Mesendoderm (in vitro differentiated cells): Measurements from ENCODE around the gene SKI.
A peak's percentile ranks its signal among the peaks of the same experiment; 100 is the strongest.

Experiments used
- DNase-seq: peaks from one replicate; pipeline ENCODE4 v3.0.0; 2013
- H2AK5ac ChIP-seq: 2 replicates; pipeline ENCODE4 v1.6.1; 2013; ENCODE audit warnings: low read length, inconsistent platforms
- H2BK120ac ChIP-seq: 2 replicates; pipeline ENCODE4 v1.6.1; 2013; ENCODE audit warnings: low read depth, mild to moderate bottlenecking, low read length, moderate library complexity, mixed read lengths
- H2BK15ac ChIP-seq: replicated peaks from 2 replicates; pipeline ENCODE4 v1.6.1; 2013; ENCODE audit warnings: low read depth, mild to moderate bottlenecking, moderate library complexity
- H2BK5ac ChIP-seq: 2 replicates; pipeline ENCODE4 v1.6.1; 2013; ENCODE audit warnings: low read length, inconsistent platforms
- H3K18ac ChIP-seq: 2 replicates; pipeline ENCODE4 v1.6.1; 2013; ENCODE audit warnings: mild to moderate bottlenecking, low read length, mixed read lengths
- H3K23ac ChIP-seq: one replicate; pipeline ENCODE4 v1.6.1; 2013; ENCODE audit warnings: low read length
- H3K27ac ChIP-seq: 2 replicates; pipeline ENCODE4 v1.5.1; 2013; ENCODE audit warnings: low read depth, mild to moderate bottlenecking, inconsistent platforms, low read length, moderate library complexity
- H3K27me3 ChIP-seq: 2 replicates; pipeline ENCODE4 v1.6.1; 2013; ENCODE audit warnings: low read length, control low read depth, mild to moderate bottlenecking, inconsistent platforms; ENCODE audit not compliant: insufficient read depth, poor library complexity
- H3K36me3 ChIP-seq: 2 replicates; pipeline ENCODE4 v1.6.1; 2013; ENCODE audit warnings: low read length, inconsistent platforms; ENCODE audit not compliant: control insufficient read depth, insufficient read depth
- H3K4ac ChIP-seq: one replicate; pipeline ENCODE4 v1.6.1; 2013; ENCODE audit warnings: low read depth, mild to moderate bottlenecking, low read length, moderate library complexity
- H3K4me1 ChIP-seq: 2 replicates; pipeline ENCODE4 v1.6.1; 2013; ENCODE audit warnings: low read depth, low read length, inconsistent platforms; ENCODE audit not compliant: control insufficient read depth
- H3K4me2 ChIP-seq: 2 replicates; pipeline ENCODE4 v1.6.1; 2013; ENCODE audit warnings: low read length
- H3K4me3 ChIP-seq: 2 replicates; pipeline ENCODE4 v1.5.1; 2013; ENCODE audit warnings: mild to moderate bottlenecking, low read length
- H3K56ac ChIP-seq: one replicate; pipeline ENCODE4 v1.6.1; 2013; ENCODE audit warnings: low read length
- H3K79me1 ChIP-seq: 2 replicates; pipeline ENCODE4 v1.6.1; 2013; ENCODE audit warnings: low read length, inconsistent platforms
- H3K79me2 ChIP-seq: 2 replicates; pipeline ENCODE4 v1.6.1; 2013; ENCODE audit warnings: mild to moderate bottlenecking, low read length; ENCODE audit not compliant: control insufficient read depth, insufficient read depth
- H3K9ac ChIP-seq: 2 replicates; pipeline ENCODE4 v1.6.1; 2013; ENCODE audit warnings: low read length, inconsistent platforms
- H4K5ac ChIP-seq: one replicate; pipeline ENCODE4 v1.6.1; 2013; ENCODE audit warnings: low read length
- H4K8ac ChIP-seq: one replicate; pipeline ENCODE4 v1.6.1; 2013; ENCODE audit warnings: low read depth, mild to moderate bottlenecking, control low read depth, low read length, moderate library complexity
- WGBS: extraction: QIAGEN DNeasy Blood & Tissue Kit; methylation state at CpG from one replicate; pipeline ENCODE4 v1.1.7; 2013; ENCODE audit warnings: low lambda C conversion rate, missing lambda C conversion rate; ENCODE audit not compliant: insufficient coverage; ENCODE audit errors: extremely low coverage; 5-methylcytosine and 5-hydroxymethylcytosine counted together

The SKI gene

DNA sequence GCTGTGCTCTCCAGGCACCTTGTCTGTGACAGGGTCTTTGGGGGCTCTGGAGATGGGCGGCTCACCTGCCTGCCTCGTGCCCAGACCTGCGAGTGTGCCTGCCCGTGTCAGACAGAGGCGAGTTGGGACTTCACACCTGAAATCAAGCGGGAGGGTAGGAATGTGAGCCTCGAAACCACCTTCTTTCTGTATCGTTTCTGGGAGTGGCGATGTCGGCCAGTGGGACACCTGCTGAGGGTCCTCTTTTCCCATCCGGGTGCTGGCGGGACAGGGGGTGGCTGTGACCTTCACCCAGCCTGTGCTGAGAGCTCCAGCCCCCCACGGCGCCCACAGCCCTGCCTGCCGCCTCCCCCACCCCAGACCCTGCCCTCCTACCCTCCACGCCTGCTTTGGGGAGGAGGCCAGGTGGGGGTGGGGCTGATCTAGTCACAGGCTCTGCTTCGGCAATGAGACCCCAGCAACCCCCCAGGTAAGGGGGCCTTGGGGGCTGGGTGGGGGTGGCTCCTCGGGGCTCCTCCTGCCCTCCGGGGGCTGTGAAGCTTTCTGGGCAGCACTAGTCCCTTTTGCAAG is 17.9 kb upstream of the SKI start:
- DNase-seq = no peak
- Histone ChIP-seq H3K27me3 (no peaks in the 10 kb centered on the region), H4K5ac (no peak overlapping the region), H3K79me2 (no peaks in the 10 kb centered on the region), H3K4me1 (peaks cover 9% of the 10 kb centered on the region), H2AK5ac (no peak overlapping the region), H4K8ac (no peak overlapping the region), H3K79me1 (no peaks in the 10 kb centered on the region), H3K4me2 (no peak overlapping the region), H3K9ac (no peak overlapping the region), H3K23ac (no peak overlapping the region), H2BK15ac (no peak overlapping the region), H2BK120ac (no peak overlapping the region), H3K27ac (no peak overlapping the region), H3K56ac (no peak overlapping the region), H3K4me3 (no peak overlapping the region), H3K36me3 (no peaks in the 10 kb centered on the region), H3K4ac (no peak overlapping the region), H2BK5ac (no peak overlapping the region), H3K18ac (no peak overlapping the region)
- WGBS = no CpG with 5 or more reads among the region's 19 CpGs

DNA sequence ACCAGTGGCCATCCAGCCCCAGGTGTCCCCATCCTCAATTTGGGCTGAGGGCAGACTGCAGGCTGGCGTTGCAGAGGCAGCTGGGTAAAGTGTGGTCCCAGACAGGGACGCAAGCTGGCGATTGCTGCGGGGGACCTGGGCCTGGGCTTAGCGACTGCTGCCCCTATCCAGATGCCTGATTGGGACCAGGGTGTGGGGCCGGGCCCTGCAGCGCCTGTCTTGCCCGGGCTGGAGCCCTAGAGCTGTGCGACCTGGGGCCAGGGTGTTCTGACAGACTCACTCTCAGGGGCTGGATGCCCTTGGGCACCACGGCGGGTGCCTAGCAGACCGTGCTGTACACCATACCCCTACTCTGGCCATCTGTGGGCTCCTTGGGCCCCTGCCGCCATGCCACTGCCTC is 17.3 kb upstream of the SKI start:
- no peaks in the 10 kb centered on the region for H3K36me3 ChIP-seq
- no peak overlapping the region for H3K4ac ChIP-seq
- no peak overlapping the region for H2AK5ac ChIP-seq
- no peak overlapping the region for H2BK15ac ChIP-seq
- H3K4me3 ChIP-seq = no peak overlapping the region
- H4K8ac ChIP-seq = no peak overlapping the region
- no peaks in the 10 kb centered on the region for H3K27me3 ChIP-seq
- no peak overlapping the region for H4K5ac ChIP-seq
- H3K4me1 ChIP-seq = peaks cover 9% of the 10 kb centered on the region
- H3K18ac ChIP-seq = no peak overlapping the region
- H3K23ac ChIP-seq = no peak overlapping the region
- no peak for DNase-seq
- H3K79me2 ChIP-seq = no peaks in the 10 kb centered on the region
- no peak overlapping the region for H3K56ac ChIP-seq
- H2BK5ac ChIP-seq = no peak overlapping the region
- no peak overlapping the region for H2BK120ac ChIP-seq
- no CpG with 5 or more reads among the region's 13 CpGs for WGBS
- H3K27ac ChIP-seq = no peak overlapping the region
- no peaks in the 10 kb centered on the region for H3K79me1 ChIP-seq
- H3K4me2 ChIP-seq = no peak overlapping the region
- H3K9ac ChIP-seq = no peak overlapping the region

DNA sequence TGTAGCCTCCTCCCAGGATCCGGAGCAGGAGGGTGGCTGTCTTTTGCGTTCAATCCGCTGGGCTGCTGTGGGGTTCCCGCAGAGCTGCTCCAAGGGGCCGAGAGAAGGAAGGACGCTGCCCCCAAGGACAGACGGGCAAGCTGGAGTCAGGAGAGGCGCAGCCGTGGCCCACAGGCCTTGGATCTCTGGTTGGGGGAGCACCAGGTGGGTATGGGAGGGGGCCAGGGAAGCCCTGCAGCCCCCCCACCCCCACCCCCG is 15.9 kb upstream of the SKI start:
- peak overlapping the region; percentile 76 for H3K27ac ChIP-seq
- H3K27me3 ChIP-seq = no peaks in the 10 kb centered on the region
- H3K23ac ChIP-seq = no peak overlapping the region
- no peak overlapping the region for H4K5ac ChIP-seq
- no peak overlapping the region for H4K8ac ChIP-seq
- H3K18ac ChIP-seq = peak overlapping the region; percentile 53
- no peaks in the 10 kb centered on the region for H3K36me3 ChIP-seq
- peak overlapping the region; percentile 94 for H3K56ac ChIP-seq
- H2BK15ac ChIP-seq = no peak overlapping the region
- H3K79me1 ChIP-seq = no peaks in the 10 kb centered on the region
- peak overlapping the region; percentile 75 for H3K9ac ChIP-seq
- no peak overlapping the region for H3K4me3 ChIP-seq
- H3K4me2 ChIP-seq = peak overlapping the region; percentile 16
- peak overlapping the region; percentile 66 for H3K4ac ChIP-seq
- peaks cover 9% of the 10 kb centered on the region for H3K4me1 ChIP-seq
- H2AK5ac ChIP-seq = no peak overlapping the region
- peak overlapping the region; percentile 75 for H2BK120ac ChIP-seq
- no peak overlapping the region for H2BK5ac ChIP-seq
- WGBS = no CpG with 5 or more reads among the region's 10 CpGs
- DNase-seq = no peak
- H3K79me2 ChIP-seq = no peaks in the 10 kb centered on the region

DNA sequence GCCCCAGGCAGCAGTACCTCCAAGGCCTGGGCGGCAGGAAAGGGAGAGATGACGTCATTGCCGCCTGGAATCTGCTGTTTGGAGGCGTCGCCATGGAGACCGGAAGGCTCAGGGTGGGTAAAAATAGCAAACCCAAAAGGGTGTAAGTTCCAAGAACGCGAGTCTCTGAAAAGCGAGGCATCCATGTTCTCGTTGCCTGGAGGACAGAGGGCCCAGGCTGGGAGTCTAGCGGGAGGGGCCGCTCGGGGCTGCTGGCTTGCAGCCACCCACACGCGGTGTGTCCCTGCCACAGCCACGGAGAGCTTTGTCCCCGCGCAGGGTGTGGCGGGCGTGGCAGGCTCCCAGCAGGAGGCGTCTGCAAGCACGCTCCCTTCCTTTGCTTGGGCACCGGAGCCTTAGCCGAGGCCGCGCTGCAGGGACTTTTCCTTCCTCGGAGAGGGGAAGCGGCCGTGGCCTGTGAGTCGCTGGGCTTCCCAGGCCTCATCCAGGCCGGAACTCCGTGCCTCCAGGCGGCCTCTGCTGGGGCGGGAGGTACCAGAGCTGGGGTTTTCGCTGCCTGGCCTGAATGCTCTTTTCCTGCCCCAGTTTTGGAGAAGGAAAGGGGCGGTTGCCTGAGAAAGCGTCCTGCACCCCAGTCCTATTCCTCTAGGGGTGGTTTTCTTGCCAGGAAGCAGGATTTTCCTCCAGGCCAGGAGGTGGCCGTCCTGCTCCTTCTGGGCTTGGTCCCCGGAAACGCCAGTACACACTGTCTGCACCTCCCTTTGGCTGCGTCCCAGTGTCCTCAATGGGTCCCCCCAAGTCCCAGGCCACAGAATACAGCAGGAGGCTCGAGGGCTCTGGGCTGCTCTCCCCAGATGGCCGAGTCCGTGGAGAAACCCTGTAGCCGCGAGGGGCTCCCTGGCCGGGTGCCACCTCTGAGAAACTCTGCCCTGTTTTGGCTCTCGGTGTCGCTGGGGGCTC is 15.3 kb upstream of the SKI start:
- Histone ChIP-seq H3K56ac (peak overlapping the region; percentile 72), H4K8ac (no peak overlapping the region), H3K4ac (peak overlapping the region; percentile 87), H2BK15ac (no peak overlapping the region), H3K4me2 (peak overlapping the region; percentile 55), H3K79me1 (no peaks in the 10 kb centered on the region), H2BK120ac (peak overlapping the region; percentile 75), H2BK5ac (peak overlapping the region; percentile 48), H3K4me1 (peaks cover 9% of the 10 kb centered on the region), H2AK5ac (no peak overlapping the region), H3K9ac (peak overlapping the region; percentile 61), H3K4me3 (peak overlapping the region; percentile 5), H3K27ac (peak overlapping the region; percentile 86), H3K27me3 (no peaks in the 10 kb centered on the region), H3K36me3 (no peaks in the 10 kb centered on the region), H3K23ac (no peak overlapping the region), H3K79me2 (no peaks in the 10 kb centered on the region), H3K18ac (peak overlapping the region; percentile 53), H4K5ac (no peak overlapping the region)
- DNase-seq = peak; percentile 99
- no CpG with 5 or more reads among the region's 49 CpGs for WGBS

DNA sequence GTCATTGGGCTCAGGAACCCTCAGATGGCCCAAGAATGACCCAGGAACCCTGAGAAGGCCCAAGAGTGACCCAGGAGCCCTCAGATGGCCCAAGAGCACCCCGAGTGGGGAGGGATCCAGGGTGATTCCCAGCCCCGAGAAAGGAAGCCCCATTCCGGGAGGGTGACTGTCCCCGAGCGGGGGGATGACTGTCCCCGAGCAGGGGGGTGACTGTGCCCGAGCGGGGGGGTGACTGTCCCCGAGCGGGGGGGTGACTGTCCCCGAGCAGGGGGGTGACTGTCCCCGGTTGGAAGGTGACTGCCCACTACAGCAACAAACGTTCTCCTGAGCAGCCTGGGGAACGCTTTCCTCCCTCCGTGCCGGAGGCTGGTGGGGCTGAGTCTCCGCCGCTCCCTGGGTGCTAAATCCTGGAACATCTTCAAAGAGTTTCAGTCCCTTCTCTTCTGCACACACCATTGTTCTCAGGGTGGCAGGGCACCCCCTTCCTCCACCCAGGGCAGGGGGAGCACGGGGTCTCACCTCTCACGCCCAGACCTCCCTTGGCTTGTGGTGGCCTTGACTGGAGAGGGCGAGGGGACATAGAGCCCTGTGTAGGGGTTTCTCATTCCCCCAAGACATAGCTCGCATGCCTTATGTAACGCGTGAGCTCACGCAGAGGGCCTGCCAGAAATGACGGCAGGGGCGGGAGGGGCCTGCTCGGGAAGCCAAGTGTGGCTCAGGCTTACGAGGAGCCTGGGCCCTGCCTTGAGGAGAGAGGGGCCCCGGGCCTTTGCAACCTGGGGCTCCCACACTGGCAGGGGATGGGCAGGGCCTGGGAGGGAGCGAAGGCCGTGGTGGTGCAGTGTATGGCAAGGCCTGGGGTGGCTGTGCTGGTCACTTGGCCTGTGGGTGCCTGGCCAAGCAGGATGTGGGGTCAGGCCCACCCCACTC is 14.3 kb upstream of the SKI start:
- Histone ChIP-seq H3K27ac (peak overlapping the region; percentile 86), H3K79me2 (no peaks in the 10 kb centered on the region), H2AK5ac (peak overlapping the region; percentile 78), H4K8ac (no peak overlapping the region), H4K5ac (no peak overlapping the region), H2BK5ac (no peak overlapping the region), H3K4ac (peak overlapping the region; percentile 87), H2BK120ac (no peak overlapping the region), H3K4me1 (peaks cover 9% of the 10 kb centered on the region), H3K36me3 (no peaks in the 10 kb centered on the region), H3K4me3 (no peak overlapping the region), H3K56ac (peak overlapping the region; percentile 82), H3K79me1 (no peaks in the 10 kb centered on the region), H3K23ac (no peak overlapping the region), H3K27me3 (no peaks in the 10 kb centered on the region), H3K4me2 (no peak overlapping the region), H3K9ac (peak overlapping the region; percentile 61), H3K18ac (peak overlapping the region; percentile 15), H2BK15ac (no peak overlapping the region)
- peak; percentile 78 for DNase-seq
- no CpG with 5 or more reads among the region's 32 CpGs for WGBS
